Body of pancreas (tissue), 4 donors: ENCODE data around the gene COMMD1.

Source experiments
- POLR2A ChIP-seq, 3 donors: fragments of 450-650 bp; IDR thresholded peaks; one replicate each; pipeline ENCODE4 v1.6.1; 2016; ENCODE audit warnings: antibody characterized with exemption in 3 of 3, mild to moderate bottlenecking in 2 of 3
- TF ChIP-seq, protein P1 (sequence below), 7 experiments: fragments of 450-650 bp in 4 of 7; fragments of 200-600 bp in 3 of 7; sonication (generic) in 3 of 7; IDR thresholded peaks; one replicate each; pipeline ENCODE4 v1.5.1; 2016 to 2019; ENCODE audit warnings: antibody characterized with exemption in 7 of 7

DNA sequence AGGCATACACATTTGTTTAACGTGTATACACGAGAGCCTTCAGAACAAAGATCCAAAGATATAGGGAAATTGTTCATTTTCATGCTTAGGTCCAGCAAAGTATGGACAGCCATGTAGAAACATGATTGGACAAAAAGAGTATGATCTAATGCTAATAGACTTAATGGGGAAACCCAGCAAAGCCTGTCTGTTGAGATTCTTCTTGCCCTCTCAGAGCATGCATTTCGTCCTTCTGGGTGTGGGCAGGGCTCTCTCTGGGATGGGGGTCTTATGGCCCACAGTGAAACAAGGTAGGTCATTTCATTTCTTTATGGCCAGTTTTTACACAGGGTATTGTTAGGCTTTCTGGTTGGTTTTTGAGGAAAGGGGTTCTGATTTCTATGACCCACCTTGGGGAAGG is 124.4 kb downstream of the COMMD1 start:
- TF ChIP-seq, protein P1, sequence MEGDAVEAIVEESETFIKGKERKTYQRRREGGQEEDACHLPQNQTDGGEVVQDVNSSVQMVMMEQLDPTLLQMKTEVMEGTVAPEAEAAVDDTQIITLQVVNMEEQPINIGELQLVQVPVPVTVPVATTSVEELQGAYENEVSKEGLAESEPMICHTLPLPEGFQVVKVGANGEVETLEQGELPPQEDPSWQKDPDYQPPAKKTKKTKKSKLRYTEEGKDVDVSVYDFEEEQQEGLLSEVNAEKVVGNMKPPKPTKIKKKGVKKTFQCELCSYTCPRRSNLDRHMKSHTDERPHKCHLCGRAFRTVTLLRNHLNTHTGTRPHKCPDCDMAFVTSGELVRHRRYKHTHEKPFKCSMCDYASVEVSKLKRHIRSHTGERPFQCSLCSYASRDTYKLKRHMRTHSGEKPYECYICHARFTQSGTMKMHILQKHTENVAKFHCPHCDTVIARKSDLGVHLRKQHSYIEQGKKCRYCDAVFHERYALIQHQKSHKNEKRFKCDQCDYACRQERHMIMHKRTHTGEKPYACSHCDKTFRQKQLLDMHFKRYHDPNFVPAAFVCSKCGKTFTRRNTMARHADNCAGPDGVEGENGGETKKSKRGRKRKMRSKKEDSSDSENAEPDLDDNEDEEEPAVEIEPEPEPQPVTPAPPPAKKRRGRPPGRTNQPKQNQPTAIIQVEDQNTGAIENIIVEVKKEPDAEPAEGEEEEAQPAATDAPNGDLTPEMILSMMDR (IDR thresholded peaks at IDR 0.05): no peak
- no peak for TF ChIP-seq POLR2A (IDR thresholded peaks at IDR 0.05)
